SK-MEL-5 (cell line): ENCODE data around the gene ADAMTSL1. TPM values are rescaled to one million over a fixed set of nuclear protein-coding genes. Genes with fewer than 3 reads are reported as not detected.

Experiments used
- DNase-seq: peaks from one replicate; pipeline ENCODE4 v3.0.0-alpha.2; 2016; ENCODE audit warnings: low read depth, low spot score
- in situ Hi-C: cut with HindIII; loops from 2 replicates; pipeline ENCODE4 v1.10.0; 2016; ENCODE audit warnings: low sequenced_read_pairs, high pct_unique_total_duplicates, low pct_unique_long_range_greater_than_20kb
- total RNA-seq: library from RNA; depleted of rRNA; stranded (reverse); fragments of >200 nt; shearing (Covaris generic); gene quantifications from 2 replicates; pipeline ENCODE4 v1.2.3, GENCODE V29; 2014

ADAMTSL1 gene
- total RNA-seq, 1 experiment from 2014 or later: not detected

DNA sequence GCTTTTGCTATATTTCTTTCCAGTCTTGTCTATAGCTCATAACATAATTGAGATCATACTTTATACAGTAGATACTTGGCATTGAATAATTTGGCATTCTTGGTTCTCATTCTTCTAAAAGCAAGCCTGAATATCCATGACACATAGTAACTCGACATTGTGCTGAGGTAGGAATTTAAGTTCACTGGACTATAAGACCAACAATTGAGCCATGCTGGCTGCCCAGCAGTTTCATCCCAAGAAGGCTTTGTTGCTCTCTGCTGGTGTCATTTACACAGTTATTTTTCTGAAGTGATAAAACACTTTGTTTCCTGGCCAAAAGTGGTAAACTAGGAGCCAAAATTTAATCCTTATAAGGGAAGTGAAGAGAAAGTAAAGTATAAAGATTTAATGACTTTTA, 192.0 kb downstream of the ADAMTSL1 start:
- DNase-seq: no peak
- in situ Hi-C loops: no loop called here

DNA sequence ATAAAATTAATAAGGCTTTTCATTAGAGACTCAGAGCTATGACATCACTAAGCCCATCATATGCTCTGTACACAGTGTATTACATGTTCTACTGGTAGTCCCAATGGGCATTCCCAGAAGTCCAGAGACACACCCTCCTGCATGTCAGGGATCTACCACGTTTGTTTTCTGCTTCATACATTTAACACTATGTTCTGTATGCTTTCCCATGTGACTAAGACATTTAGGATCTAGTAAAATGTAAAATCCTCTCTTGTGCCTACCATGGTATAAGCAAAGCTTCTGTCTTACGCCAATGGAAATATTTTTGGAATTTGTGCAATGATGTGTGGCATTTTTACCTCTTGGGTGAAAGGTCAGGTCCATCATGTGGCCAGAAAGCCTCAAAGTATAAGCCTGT, 192.4 kb downstream of the ADAMTSL1 start:
- in situ Hi-C loops: no loop called here
- no peak for DNase-seq

DNA sequence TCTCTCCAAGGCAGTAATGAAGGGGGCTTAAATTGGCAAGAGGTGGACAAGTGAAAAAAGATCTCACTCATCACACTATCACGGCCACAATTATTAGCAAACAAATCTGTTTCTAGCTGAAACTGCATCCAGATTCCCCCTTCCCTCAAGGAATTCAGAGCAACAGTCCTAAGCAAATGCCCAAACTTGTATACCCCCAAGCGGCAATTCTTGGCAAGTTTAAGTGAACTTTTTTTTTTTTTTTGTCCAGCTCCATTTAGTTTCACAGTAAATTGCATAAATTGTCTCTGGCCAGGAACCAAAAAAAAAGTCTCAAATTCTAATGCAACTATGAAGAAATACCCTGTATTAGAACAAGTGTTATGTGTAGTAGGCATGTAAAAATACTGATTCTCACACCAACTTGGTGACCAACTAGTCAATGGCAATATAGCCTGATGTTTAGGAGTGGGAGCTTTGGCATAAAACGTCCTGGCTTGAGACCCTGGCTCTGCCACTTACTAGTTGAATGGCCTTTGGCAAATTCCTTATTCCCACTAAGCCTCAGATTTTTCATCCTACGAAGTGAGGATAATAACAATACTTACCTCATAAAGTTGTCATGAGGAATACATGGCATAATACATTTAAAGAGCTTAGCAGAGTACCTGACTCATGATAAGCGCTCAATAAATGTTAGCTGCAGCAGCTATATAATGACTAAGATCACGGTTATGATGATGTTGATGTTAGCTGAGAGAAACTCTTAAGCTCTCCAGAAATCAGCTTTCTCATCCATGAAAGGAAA, 193.2 kb downstream of the ADAMTSL1 start:
- DNase-seq: no peak
- in situ Hi-C loops: no loop called here

DNA sequence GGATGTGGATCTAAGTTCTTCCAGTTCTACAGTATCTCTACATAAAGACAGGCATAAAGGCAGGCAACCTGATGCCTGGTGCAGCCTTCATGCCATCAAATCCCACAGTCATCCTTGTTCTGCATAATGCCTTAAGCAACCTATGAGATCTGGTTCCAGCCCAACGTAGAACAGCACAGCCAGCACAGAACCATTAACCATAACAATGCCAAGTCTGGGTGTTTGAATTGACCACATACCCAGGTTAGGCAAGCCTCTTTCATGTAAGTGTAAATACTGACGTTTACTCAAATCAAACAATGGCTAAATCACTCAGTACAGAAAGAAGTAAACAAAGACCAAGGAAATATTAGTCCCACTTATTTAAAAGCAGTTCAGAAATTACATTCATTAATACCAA, 195.0 kb downstream of the ADAMTSL1 start:
- in situ Hi-C loops: no loop called here
- no peak for DNase-seq

DNA sequence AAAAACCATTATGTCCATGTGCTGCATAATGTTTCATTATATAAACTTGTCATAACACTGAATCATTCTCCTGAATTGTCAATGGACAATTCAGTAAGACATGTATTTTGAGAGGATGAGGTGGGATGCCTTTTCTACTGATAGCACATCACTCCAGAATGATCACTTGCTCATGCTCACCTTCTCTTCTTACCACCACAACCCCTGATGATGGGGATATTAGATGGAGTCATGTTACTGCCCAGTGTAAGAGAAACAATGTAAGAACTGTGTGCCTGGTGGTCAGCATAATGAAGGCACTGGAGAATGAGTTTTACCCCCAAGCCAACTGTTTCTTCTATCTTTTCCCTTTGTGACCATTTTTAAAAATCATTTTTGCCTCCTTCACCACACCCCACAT, 198.8 kb downstream of the ADAMTSL1 start:
- in situ Hi-C loops: no loop called here
- DNase-seq: no peak

DNA sequence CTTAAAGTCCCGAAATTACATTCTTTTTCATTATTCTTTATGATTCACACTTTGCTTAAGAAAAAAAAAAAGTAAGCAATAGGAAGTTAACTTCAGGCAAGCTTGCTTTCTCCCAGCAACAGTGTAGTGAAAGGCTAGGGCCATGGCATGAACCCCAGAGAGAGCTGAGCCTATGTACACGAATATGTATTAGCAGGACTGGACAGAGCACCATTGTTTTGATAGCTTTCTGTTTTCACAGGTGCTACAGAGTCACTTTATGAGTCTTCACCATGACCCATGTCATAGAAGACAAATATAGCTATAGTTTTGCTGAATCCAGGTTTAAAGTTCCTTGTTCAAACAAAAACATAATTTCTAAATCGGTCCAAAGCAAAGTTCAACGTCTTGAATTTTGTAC, 199.2 kb downstream of the ADAMTSL1 start:
- in situ Hi-C loops: no loop called here
- DNase-seq: no peak

DNA sequence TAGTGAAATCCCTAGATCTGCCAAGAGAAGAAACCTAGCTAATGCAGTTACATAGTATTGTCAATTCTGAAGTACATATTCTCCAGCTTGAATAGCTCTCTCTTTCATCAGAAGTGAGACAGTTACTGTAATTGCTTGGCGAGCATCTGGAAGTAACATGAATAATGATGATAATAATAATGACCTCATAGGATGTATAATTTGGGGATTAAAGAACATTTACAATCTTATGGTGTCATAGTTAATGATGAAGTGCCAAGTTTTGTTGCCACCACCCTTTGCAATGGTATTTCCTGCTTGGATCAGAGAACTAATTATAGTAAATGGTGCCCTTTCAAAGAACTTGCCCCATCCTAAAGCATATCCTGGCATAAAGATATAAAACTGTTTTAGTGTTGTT, 201.4 kb downstream of the ADAMTSL1 start:
- in situ Hi-C loops: no loop called here
- no peak for DNase-seq

DNA sequence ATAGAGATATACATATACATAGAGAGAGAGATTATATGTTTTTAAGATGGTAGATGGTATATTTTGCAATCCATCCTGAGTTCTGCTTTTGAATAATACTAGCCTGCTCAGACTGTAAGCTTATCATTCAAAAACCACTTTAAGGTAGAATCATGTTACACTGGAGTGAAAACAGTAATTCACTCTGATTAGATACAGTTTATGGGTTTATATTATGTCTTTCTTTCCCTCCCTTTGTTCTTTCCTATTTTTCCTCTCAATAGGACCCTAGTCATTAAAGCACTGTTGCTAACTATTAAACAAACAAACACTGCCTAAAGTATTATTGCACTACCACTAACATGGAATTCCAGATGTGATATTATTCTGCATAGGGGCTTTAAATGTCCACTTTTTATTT, 202.0 kb downstream of the ADAMTSL1 start:
- in situ Hi-C loops: no loop called here

DNA sequence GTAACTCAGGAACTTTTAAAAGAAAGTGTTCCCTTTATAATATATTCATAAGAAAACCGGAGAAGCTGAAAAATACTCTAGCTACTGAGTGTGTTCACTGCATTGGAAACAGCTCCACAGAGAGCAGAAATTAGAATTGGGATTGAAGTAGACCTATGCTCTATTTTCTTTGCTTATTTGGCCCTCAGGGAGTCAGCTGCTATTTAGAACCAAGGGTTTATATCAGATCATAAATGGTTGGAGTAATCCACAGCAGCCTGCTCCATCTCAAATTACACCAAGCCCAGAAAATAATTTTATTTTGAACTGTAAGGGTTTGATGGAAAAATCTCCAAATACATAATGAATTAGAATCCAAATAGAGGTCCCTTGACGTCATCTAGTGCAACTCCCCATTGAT, 202.6 kb downstream of the ADAMTSL1 start:
- in situ Hi-C loops: no loop called here
- no peak for DNase-seq

More for the DNA sequence above, 202.0 kb downstream of the ADAMTSL1 start:
- no peak for DNase-seq

DNA sequence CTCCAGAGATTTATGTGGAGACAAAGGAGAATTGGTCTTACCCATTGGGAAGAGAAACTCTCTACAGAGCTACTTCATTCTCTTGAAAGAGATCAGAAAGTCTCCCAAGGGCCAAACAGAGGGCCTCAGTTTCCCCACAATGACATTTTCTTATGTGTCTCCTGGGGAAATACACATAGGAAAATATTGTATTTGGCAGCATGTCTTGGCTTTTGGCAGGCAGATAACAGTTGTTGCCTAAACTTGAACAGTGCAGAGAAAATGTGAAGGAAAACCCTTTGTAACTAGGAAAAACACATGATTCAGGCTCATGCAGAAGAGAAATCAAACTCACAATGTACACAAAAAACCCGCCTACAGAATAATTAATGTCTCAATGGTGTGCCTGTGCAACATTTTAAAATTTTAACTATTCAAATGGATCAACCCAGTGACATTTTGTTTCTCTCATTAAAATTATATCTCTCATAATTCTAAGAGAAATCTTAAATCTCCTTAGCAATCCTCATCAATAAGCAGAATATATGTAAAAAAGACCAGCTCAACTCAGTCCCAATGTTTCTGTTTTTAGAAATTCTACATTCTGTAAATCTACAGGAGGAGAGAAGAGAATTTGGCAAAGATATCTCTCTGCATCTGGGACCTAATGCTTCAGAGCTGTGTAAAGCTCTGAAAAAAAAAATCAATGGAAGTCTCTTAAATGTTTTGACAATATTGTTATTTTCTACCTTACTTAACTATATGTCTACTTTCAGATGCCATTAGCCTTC, 205.1 kb downstream of the ADAMTSL1 start:
- in situ Hi-C loops: no loop called here

DNA sequence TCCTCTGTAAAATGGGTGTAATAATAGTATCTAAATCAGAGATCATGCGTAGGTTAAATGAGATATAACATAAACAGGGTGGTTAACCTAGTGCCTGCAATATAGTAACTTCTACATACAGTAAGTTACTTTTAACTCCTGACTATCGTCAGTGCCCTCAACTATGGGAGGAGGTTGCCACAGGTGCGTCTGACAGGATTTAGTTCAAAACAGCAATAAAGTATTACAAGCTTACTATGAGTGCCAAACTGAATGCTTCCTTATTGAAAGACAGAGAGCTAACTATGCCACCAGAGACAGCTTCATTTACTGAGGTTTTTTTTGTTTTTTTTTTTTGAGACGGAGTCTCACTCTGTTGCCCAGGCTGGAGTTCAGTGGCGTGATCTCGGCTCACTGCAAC, 209.0 kb downstream of the ADAMTSL1 start:
- in situ Hi-C loops: no loop called here
- DNase-seq: no peak

More for the DNA sequence above, 205.1 kb downstream of the ADAMTSL1 start:
- no peak for DNase-seq

DNA sequence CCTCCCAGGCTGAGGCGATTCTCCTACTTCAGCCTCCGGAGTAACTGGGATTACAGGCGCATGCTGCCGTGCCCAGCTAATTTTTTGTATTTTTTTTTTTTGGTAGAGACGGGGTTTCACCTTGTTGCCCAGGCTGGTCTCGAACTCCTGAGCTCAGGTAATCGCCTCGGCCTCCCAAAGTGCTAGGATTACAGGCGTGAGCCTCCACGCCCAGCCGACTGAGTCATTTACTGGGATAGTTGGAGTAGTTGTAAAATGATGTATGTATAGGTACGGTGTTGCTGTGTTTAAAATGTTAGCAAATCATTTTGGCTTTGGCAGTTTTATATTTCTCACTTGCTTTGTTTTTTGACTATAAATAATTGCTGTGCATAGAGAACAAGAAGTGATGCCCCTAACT, 209.4 kb downstream of the ADAMTSL1 start:
- in situ Hi-C loops: no loop called here
- no peak for DNase-seq

DNA sequence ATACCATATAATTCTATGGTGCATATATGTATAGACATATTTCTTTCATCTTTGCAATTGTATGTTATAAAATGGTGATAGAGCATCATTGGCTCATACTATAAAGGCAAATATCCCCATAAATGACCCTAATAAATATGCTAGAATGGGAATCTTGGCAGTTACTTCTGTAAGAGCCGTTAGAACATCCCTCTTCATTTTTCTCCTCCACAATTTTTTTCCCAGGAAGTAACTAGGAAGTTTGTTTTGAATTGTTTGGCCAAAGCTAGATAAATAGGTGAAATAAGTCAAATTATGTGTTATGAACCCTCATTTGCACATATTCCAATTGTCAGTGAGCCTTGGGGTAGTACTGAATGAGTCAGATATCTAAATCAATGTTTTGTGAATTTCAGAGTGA, 209.9 kb downstream of the ADAMTSL1 start:
- no peak for DNase-seq
- in situ Hi-C loops: no loop called here

DNA sequence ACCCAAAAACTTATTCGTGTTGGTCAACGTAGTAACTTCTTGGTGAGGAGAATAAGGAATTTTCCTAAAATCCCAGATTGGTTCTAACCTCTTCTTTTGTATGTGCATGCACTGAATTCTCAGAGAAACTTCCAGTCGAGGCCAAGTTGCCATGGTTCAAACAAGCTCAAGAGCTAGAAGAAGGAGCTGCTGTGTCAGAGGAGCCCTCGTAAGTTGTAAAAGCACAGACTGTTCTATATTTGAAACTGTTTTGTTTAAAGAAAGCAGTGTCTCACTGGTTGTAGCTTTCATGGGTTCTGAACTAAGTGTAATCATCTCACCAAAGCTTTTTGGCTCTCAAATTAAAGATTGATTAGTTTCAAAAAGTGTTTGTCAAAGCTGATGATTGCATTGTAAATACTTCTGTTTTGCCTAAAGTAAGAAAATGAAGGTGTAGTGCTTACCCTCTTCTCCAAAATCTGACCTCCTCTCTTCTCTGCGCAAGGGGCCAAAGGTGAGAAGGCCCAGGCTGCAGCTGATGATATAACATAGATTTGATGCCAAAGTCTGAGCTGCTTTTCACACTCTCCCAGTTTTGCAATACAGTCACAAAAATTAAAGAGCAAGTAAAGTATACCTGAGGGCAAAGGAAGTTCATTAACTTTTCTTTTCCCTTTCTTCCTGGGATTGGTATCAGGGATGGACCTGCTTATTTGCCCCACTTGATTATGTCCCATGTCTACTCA, 210.8 kb downstream of the ADAMTSL1 start:
- no peak for DNase-seq
- in situ Hi-C loops: no loop called here

DNA sequence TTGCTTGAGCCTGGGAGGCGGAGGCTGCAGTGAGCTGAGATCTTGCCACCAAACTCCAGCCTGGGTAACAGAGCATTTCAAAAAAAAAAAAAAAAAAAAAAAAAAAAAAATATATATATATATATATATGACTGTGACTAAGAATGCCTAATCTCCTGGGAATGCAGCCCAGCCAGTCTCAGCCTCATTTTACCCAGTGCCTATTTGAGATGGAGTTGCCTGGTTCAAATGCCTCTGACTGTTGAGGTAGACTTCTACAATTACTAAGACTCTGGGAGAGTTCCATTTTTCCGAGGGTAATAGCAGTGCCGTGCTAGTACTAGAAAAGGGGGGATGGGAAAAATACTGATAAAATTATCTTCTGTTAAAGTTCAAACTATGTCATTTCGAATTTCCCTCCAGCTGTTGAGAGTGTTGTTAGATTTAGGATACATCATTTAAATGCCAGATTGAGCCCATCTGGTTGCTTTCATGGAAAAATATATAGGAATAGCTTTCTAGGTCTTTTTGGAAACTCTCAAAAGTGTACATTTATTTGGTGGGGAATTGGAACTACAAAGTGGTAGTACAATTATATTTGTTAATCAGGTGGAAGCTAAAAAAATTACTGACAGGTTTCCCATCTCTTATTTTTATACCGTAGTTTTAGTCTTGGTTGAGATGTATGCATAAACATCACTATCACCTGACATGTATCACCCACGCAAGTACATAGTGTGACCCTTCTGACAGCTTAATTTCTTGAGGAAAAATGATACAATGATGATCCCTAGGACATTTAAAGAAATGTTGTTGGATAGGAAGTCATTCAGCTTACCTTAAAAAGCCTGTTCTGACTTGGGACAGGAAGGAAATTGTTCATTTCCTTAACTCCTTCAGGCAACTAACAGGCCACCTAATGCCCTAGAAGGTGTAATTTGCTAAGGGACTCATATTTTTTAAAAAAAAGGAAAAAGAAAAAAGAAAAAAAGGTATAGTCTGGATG, 214.9 kb downstream of the ADAMTSL1 start:
- no peak for DNase-seq
- in situ Hi-C loops: no loop called here

DNA sequence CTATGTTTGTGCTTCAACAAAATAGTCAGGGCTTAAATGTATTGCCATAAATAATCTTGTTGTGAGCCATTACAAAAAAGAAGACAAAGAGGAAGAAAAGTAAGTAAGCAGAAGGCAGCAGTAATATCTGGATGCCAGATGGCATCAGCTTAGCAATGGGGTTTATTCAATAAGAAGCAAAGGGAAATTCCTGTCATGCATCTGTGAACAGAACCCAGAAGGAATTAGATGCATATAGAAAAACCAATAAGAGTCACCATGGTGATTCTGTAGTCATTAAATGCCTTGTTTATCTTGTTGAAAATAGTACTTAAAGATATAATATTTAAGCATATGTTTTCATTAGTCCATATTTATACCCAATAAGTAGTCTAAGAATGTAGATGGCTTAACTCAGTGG, 216.0 kb downstream of the ADAMTSL1 start:
- DNase-seq: no peak
- in situ Hi-C loops: no loop called here

DNA sequence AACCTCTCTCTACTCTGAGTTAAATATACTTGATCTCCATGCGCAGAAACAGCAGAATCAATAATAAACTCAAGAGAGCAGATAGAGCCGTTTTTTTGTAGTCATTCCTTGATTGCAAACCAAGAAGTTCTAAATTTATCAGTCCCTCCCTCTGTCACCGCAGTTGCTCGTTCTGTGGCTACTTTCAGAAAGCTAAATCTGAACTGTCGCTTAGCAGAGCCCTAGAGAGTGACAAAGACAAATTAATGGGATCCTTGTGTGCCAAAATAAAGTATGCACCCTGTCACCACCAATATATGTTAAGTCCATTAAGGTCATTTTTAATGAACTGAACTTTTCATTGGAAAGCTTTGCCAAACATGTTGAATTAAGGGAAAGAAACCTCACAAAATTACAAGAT, 218.3 kb downstream of the ADAMTSL1 start:
- in situ Hi-C loops: no loop called here
- no peak for DNase-seq
